ENCODE results near the gene RPL28. TPM values are rescaled to one million over a fixed set of nuclear protein-coding genes. Genes with fewer than 3 reads are reported as not detected.

Gene RPL28
- total and polyA plus RNA-seq, 10 of the 15 experiments (the other 5 are each of a cell fraction or from before 2014, with no cell fraction given) = 260 to 3,542 (median 891) TPM

DNA sequence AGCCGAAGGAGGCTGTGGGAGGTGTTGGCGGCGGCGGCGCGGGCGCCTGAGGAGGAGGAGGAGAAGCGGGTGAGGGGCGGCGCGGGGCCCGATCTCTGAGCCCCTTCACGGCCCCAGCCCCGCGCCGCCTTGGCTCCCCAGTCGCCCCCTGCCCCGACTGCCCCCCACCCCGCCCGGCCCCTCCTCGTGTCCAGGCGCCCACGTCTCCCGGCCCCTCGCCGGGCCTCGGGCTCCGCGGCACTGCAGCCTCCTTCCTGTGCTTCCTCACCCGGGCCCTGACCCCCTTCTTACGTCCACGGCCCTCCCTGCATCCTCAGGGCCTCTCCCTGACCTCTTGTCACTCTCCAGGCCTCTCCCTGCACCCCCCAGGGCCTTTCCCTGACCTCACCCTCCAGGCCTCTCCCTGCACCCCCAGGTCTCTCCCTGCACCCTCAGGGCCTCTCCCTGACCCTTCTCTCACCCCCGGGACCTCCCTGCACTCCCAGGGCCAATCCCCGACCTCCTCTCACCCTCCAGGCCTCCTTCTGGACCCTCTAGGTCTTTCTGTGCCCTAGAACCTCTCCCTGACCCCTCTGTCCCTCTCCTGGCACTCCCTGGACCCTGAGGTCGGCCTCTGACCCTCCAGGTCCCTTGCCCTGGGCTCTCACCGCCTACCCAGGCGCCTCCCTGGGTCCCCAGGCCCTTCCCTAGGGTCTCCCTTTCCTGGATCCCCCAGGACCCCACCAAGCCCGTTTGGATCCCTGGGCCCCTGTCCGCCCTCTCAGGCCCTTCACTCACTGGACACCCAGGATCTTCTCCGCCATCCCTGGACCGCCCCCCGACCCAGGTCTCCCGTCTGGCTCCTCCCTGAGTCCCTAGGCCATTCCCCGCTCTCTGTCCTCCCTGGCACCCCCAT is 45.6 kb upstream of the RPL28 start:
- ChIA-PET RAD21 (ENCODE audit: unreplicated experiment) (interaction anchor here (0.7 to 2.1 kb wide), 12 partner anchors 15 to 284 kb away, joined by 3 to 20 read pairs (median 6); partner anchors contain the start of genes HSPBP1, PPP6R1, TMEM150B and TMEM238), SMC1A (ENCODE audit: uncharacterized antibody, unreplicated experiment) (interaction anchor here (0.8 to 3.3 kb wide), 7 partner anchors 12 to 89 kb away, joined by 3 to 16 read pairs (median 7); partner anchors contain the start of genes HSPBP1, PPP6R1 and TMEM238), CTCF (interaction anchor here (0.6 to 1.8 kb wide), 16 partner anchors 11 to 266 kb away, joined by 3 to 32 read pairs (median 4); partner anchors contain the start of genes HSPBP1, TMEM238 and ZNF628), POLR2A (interaction anchor here (0.5 to 2.1 kb wide), 24 partner anchors 8 to 1203 kb away, joined by 3 to 27 read pairs (median 4); partner anchors contain the start of genes CNOT3, HSPBP1, ISOC2 and PPP6R1)
- peak; percentile 3 for ATAC-seq
- in situ Hi-C loops (cut with MboI) (no loop called here), intact Hi-C loops (cut with micrococcal nuclease; ENCODE audit: unreplicated experiment) (loop anchor here (1.0 kb wide), 1 partner anchor 265 kb away; the partner anchor contains the start of gene ZNF865)
- peak overlapping the region; percentile 99 for H3K4me2 ChIP-seq (ENCODE audit: control insufficient read depth, insufficient read depth)
- H3K27ac ChIP-seq (ENCODE audit: control insufficient read depth, insufficient read depth) = peak overlapping the region; percentile 84
- peaks cover 7% of the 10 kb centered on the region for H3K79me2 ChIP-seq (ENCODE audit: control insufficient read depth, insufficient read depth, low read length)
- DNase-seq (ENCODE audit: low read depth, low spot score) = no peak
- H3K9me3 ChIP-seq (replicated peaks; ENCODE audit: control insufficient read depth, insufficient read depth, low read length) = no peaks in the 10 kb centered on the region
- H3K36me3 ChIP-seq (ENCODE audit: control insufficient read depth in 2 of 2, insufficient read depth in 2 of 2, low read length in 1 of 2) = no peaks in the 10 kb centered on the region
- FAIRE-seq = no peak
- H3K27me3 ChIP-seq (replicated peaks in 1 of 2; ENCODE audit: control insufficient read depth in 2 of 2, insufficient read depth in 2 of 2, low read length in 1 of 2) = no peaks in the 10 kb centered on the region; a peak in 1 of 4 replicates
- no peaks in the 10 kb centered on the region for H4K20me1 ChIP-seq (ENCODE audit: control insufficient read depth, insufficient read depth)
- peak overlapping the region; percentile 29; the same call in 1 of the 2 replicates for H2AFZ ChIP-seq (ENCODE audit: control insufficient read depth, low read depth, low read length)
- no TSS peak for BruUV-seq (replicated peaks)
- H3K4me1 ChIP-seq (ENCODE audit: control insufficient read depth, insufficient read depth, low read length) = peaks cover 10% of the 10 kb centered on the region
- H3K9ac ChIP-seq (ENCODE audit: control insufficient read depth, insufficient read depth, low read length) = peak overlapping the region; percentile 93
- TF ChIP-seq BACH1 (IDR thresholded peaks at IDR 0.05; ENCODE audit: borderline replicate concordance) (peak; percentile 42; the same call in 1 of the 2 replicates), CEBPB (IDR thresholded peaks at IDR 0.05; ENCODE audit: borderline replicate concordance in 1 of 2, low read depth in 2 of 2, low read length in 2 of 2) (no peak), EGR1 (IDR thresholded peaks at IDR 0.05; ENCODE audit: borderline replicate concordance in 1 of 2, low read depth in 2 of 2, low read length in 2 of 2) (no peak), JUND (IDR thresholded peaks at IDR 0.05; ENCODE audit: low read depth, low read length) (0 out of 2 replicates have a peak, but pooled peaks have one; percentile 16), POLR2A (IDR thresholded peaks at IDR 0.05; ENCODE audit: low read depth, low read length) (peak; percentile 75), NR2F1 (conservative IDR thresholded peaks at IDR 0.05) (peak; percentile 74)
- peak overlapping the region; percentile 85 for H3K4me3 ChIP-seq
- WGBS (ENCODE audit: insufficient coverage, insufficient replicate concordance, low lambda C conversion rate, missing lambda C conversion rate) = 9% methylated on average over 22 of the region's 44 CpGs
